Measurements from ENCODE around the gene ETV7.

The ETV7 gene

GRCh38 chr6:36326356-36326995, 61.0 kb downstream of the ETV7 start:
- H3K18ac ChIP-seq (ENCODE audit: low read length), result no peak overlapping the region
- no peaks in the 10 kb centered on the region for H3K79me2 ChIP-seq (ENCODE audit: control insufficient read depth, insufficient read depth, low read length)
- H3K23ac ChIP-seq (ENCODE audit: low read length), result no peak overlapping the region
- no peak overlapping the region for H3K56ac ChIP-seq (ENCODE audit: low read length)
- no peak overlapping the region for H4K8ac ChIP-seq (ENCODE audit: low read depth, low read length)
- no peaks in the 10 kb centered on the region for H3K27me3 ChIP-seq (ENCODE audit: insufficient read depth, low read length, poor library complexity)
- no peaks in the 10 kb centered on the region for H3K79me1 ChIP-seq (ENCODE audit: low read length)
- H2BK120ac ChIP-seq (ENCODE audit: low read depth, low read length), result no peak overlapping the region
- H3K27ac ChIP-seq (ENCODE audit: low read depth, low read length), result no peak overlapping the region
- no peak overlapping the region for H4K5ac ChIP-seq (ENCODE audit: low read length)
- no peaks in the 10 kb centered on the region for H3K36me3 ChIP-seq (ENCODE audit: control insufficient read depth, insufficient read depth, low read length)
- H3K4me3 ChIP-seq (ENCODE audit: low read length), result no peak overlapping the region
- no peak overlapping the region for H2BK5ac ChIP-seq (ENCODE audit: low read length)
- H3K4ac ChIP-seq (ENCODE audit: low read depth, low read length), result no peak overlapping the region
- no peak overlapping the region for H3K9ac ChIP-seq (ENCODE audit: low read length)
- H2AK5ac ChIP-seq (ENCODE audit: low read length), result no peak overlapping the region
- peak; percentile 30 for DNase-seq
- H2BK15ac ChIP-seq (replicated peaks; ENCODE audit: low read depth), result no peak overlapping the region
- no peak overlapping the region for H3K4me2 ChIP-seq (ENCODE audit: low read length)
- peaks cover 2% of the 10 kb centered on the region for H3K4me1 ChIP-seq (ENCODE audit: control insufficient read depth, low read depth, low read length)
- no CpG with 5 or more reads among the region's 7 CpGs for WGBS (ENCODE audit: extremely low coverage, insufficient coverage, low lambda C conversion rate)

GRCh38 chr6:36324715-36325114, 62.8 kb downstream of the ETV7 start:
- Histone ChIP-seq H3K27ac (ENCODE audit: low read depth, low read length) (no peak overlapping the region), H3K56ac (ENCODE audit: low read length) (no peak overlapping the region), H4K5ac (ENCODE audit: low read length) (no peak overlapping the region), H2BK5ac (ENCODE audit: low read length) (no peak overlapping the region), H3K4me2 (ENCODE audit: low read length) (no peak overlapping the region), H3K9ac (ENCODE audit: low read length) (no peak overlapping the region), H3K18ac (ENCODE audit: low read length) (no peak overlapping the region), H3K23ac (ENCODE audit: low read length) (no peak overlapping the region), H2BK120ac (ENCODE audit: low read depth, low read length) (no peak overlapping the region), H3K36me3 (ENCODE audit: control insufficient read depth, insufficient read depth, low read length) (no peaks in the 10 kb centered on the region), H3K4me1 (ENCODE audit: control insufficient read depth, low read depth, low read length) (no peaks in the 10 kb centered on the region), H4K8ac (ENCODE audit: low read depth, low read length) (no peak overlapping the region), H3K4ac (ENCODE audit: low read depth, low read length) (no peak overlapping the region), H2AK5ac (ENCODE audit: low read length) (no peak overlapping the region), H3K79me1 (ENCODE audit: low read length) (no peaks in the 10 kb centered on the region), H3K27me3 (ENCODE audit: insufficient read depth, low read length, poor library complexity) (no peaks in the 10 kb centered on the region), H3K4me3 (ENCODE audit: low read length) (no peak overlapping the region), H2BK15ac (replicated peaks; ENCODE audit: low read depth) (no peak overlapping the region), H3K79me2 (ENCODE audit: control insufficient read depth, insufficient read depth, low read length) (no peaks in the 10 kb centered on the region)
- DNase-seq, result no peak
- WGBS (ENCODE audit: extremely low coverage, insufficient coverage, low lambda C conversion rate), result no CpG with 5 or more reads among the region's 4 CpGs

- Histone ChIP-seq H3K56ac (ENCODE audit: low read length) (no peak overlapping the region), H3K36me3 (ENCODE audit: control insufficient read depth, insufficient read depth, low read length) (no peaks in the 10 kb centered on the region), H3K18ac (ENCODE audit: low read length) (no peak overlapping the region), H4K8ac (ENCODE audit: low read depth, low read length) (no peak overlapping the region), H3K79me1 (ENCODE audit: low read length) (no peaks in the 10 kb centered on the region), H3K79me2 (ENCODE audit: control insufficient read depth, insufficient read depth, low read length) (no peaks in the 10 kb centered on the region), H3K9ac (ENCODE audit: low read length) (no peak overlapping the region), H2BK15ac (replicated peaks; ENCODE audit: low read depth) (no peak overlapping the region), H4K5ac (ENCODE audit: low read length) (no peak overlapping the region), H2BK120ac (ENCODE audit: low read depth, low read length) (no peak overlapping the region), H3K4ac (ENCODE audit: low read depth, low read length) (no peak overlapping the region), H2AK5ac (ENCODE audit: low read length) (no peak overlapping the region), H3K4me3 (ENCODE audit: low read length) (no peak overlapping the region), H2BK5ac (ENCODE audit: low read length) (no peak overlapping the region), H3K23ac (ENCODE audit: low read length) (no peak overlapping the region), H3K27ac (ENCODE audit: low read depth, low read length) (no peak overlapping the region), H3K4me1 (ENCODE audit: control insufficient read depth, low read depth, low read length) (peaks cover 2% of the 10 kb centered on the region), H3K27me3 (ENCODE audit: insufficient read depth, low read length, poor library complexity) (no peaks in the 10 kb centered on the region), H3K4me2 (ENCODE audit: low read length) (no peak overlapping the region)
- DNase-seq, result no peak
- no CpG with 5 or more reads among the region's 6 CpGs for WGBS (ENCODE audit: extremely low coverage, insufficient coverage, low lambda C conversion rate)
These were observed 63.3 kb downstream of the ETV7 start for GRCh38 chr6:36324191-36324590.

GRCh38 chr6:36323062-36323461, 64.4 kb downstream of the ETV7 start:
- Histone ChIP-seq H3K4me2 (ENCODE audit: low read length) (no peak overlapping the region), H3K27me3 (ENCODE audit: insufficient read depth, low read length, poor library complexity) (no peaks in the 10 kb centered on the region), H3K27ac (ENCODE audit: low read depth, low read length) (no peak overlapping the region), H3K9ac (ENCODE audit: low read length) (no peak overlapping the region), H3K4me3 (ENCODE audit: low read length) (no peak overlapping the region), H3K79me2 (ENCODE audit: control insufficient read depth, insufficient read depth, low read length) (no peaks in the 10 kb centered on the region), H3K18ac (ENCODE audit: low read length) (no peak overlapping the region), H3K36me3 (ENCODE audit: control insufficient read depth, insufficient read depth, low read length) (no peaks in the 10 kb centered on the region), H3K56ac (ENCODE audit: low read length) (no peak overlapping the region), H3K4me1 (ENCODE audit: control insufficient read depth, low read depth, low read length) (peaks cover 2% of the 10 kb centered on the region), H2BK5ac (ENCODE audit: low read length) (no peak overlapping the region), H4K5ac (ENCODE audit: low read length) (no peak overlapping the region), H3K79me1 (ENCODE audit: low read length) (no peaks in the 10 kb centered on the region), H4K8ac (ENCODE audit: low read depth, low read length) (no peak overlapping the region), H2AK5ac (ENCODE audit: low read length) (no peak overlapping the region), H3K4ac (ENCODE audit: low read depth, low read length) (no peak overlapping the region), H3K23ac (ENCODE audit: low read length) (no peak overlapping the region), H2BK15ac (replicated peaks; ENCODE audit: low read depth) (no peak overlapping the region), H2BK120ac (ENCODE audit: low read depth, low read length) (no peak overlapping the region)
- DNase-seq, result peak; percentile 53
- no CpG with 5 or more reads among the region's 8 CpGs for WGBS (ENCODE audit: extremely low coverage, insufficient coverage, low lambda C conversion rate)

- DNase-seq, result no peak
- Histone ChIP-seq H2BK5ac (ENCODE audit: low read length) (no peak overlapping the region), H3K79me1 (ENCODE audit: low read length) (no peaks in the 10 kb centered on the region), H3K4me3 (ENCODE audit: low read length) (no peak overlapping the region), H3K9ac (ENCODE audit: low read length) (no peak overlapping the region), H3K36me3 (ENCODE audit: control insufficient read depth, insufficient read depth, low read length) (no peaks in the 10 kb centered on the region), H4K5ac (ENCODE audit: low read length) (no peak overlapping the region), H3K18ac (ENCODE audit: low read length) (no peak overlapping the region), H3K4me2 (ENCODE audit: low read length) (no peak overlapping the region), H3K79me2 (ENCODE audit: control insufficient read depth, insufficient read depth, low read length) (no peaks in the 10 kb centered on the region), H3K56ac (ENCODE audit: low read length) (no peak overlapping the region), H3K27me3 (ENCODE audit: insufficient read depth, low read length, poor library complexity) (no peaks in the 10 kb centered on the region), H2BK15ac (replicated peaks; ENCODE audit: low read depth) (no peak overlapping the region), H4K8ac (ENCODE audit: low read depth, low read length) (no peak overlapping the region), H3K4me1 (ENCODE audit: control insufficient read depth, low read depth, low read length) (peaks cover 2% of the 10 kb centered on the region), H3K23ac (ENCODE audit: low read length) (no peak overlapping the region), H3K27ac (ENCODE audit: low read depth, low read length) (no peak overlapping the region), H2AK5ac (ENCODE audit: low read length) (no peak overlapping the region), H3K4ac (ENCODE audit: low read depth, low read length) (no peak overlapping the region), H2BK120ac (ENCODE audit: low read depth, low read length) (no peak overlapping the region)
- WGBS (ENCODE audit: extremely low coverage, insufficient coverage, low lambda C conversion rate), result no CpG with 5 or more reads among the region's 3 CpGs
These were observed 64.9 kb downstream of the ETV7 start for GRCh38 chr6:36322591-36322990.

- Histone ChIP-seq H2BK5ac (ENCODE audit: low read length) (no peak overlapping the region), H3K27me3 (ENCODE audit: insufficient read depth, low read length, poor library complexity) (no peaks in the 10 kb centered on the region), H3K4me2 (ENCODE audit: low read length) (no peak overlapping the region), H2BK15ac (replicated peaks; ENCODE audit: low read depth) (no peak overlapping the region), H3K4me3 (ENCODE audit: low read length) (no peak overlapping the region), H2AK5ac (ENCODE audit: low read length) (no peak overlapping the region), H3K56ac (ENCODE audit: low read length) (no peak overlapping the region), H3K23ac (ENCODE audit: low read length) (no peak overlapping the region), H3K4ac (ENCODE audit: low read depth, low read length) (no peak overlapping the region), H3K36me3 (ENCODE audit: control insufficient read depth, insufficient read depth, low read length) (no peaks in the 10 kb centered on the region), H3K27ac (ENCODE audit: low read depth, low read length) (no peak overlapping the region), H3K4me1 (ENCODE audit: control insufficient read depth, low read depth, low read length) (peaks cover 2% of the 10 kb centered on the region), H3K79me1 (ENCODE audit: low read length) (no peaks in the 10 kb centered on the region), H3K9ac (ENCODE audit: low read length) (no peak overlapping the region), H3K79me2 (ENCODE audit: control insufficient read depth, insufficient read depth, low read length) (no peaks in the 10 kb centered on the region), H2BK120ac (ENCODE audit: low read depth, low read length) (no peak overlapping the region), H4K8ac (ENCODE audit: low read depth, low read length) (no peak overlapping the region), H3K18ac (ENCODE audit: low read length) (no peak overlapping the region), H4K5ac (ENCODE audit: low read length) (no peak overlapping the region)
- DNase-seq, result no peak
- no CpG with 5 or more reads among the region's 11 CpGs for WGBS (ENCODE audit: extremely low coverage, insufficient coverage, low lambda C conversion rate)
These were observed 67.0 kb downstream of the ETV7 start for GRCh38 chr6:36320475-36320874.

Data from mesendoderm (in vitro differentiated cells).